Adrenal gland (tissue), 12 donors: ENCODE measurements around the gene MROH7. TPM values are rescaled to one million over a fixed set of nuclear protein-coding genes. Genes with fewer than 3 reads are reported as not detected.

Experiments used
- DNase-seq, 7 donors: peaks; one replicate each; pipeline ENCODE4 v3.0.0-alpha.2; 2019 to 2020
- H3K27ac ChIP-seq, 5 donors: fragments of 200-600 bp; sonication (generic) in 4 of 5; 1 replicate in 3 of 5; 2 replicates in 2 of 5; pipeline versions ENCODE4 v1.5.1 to v1.8.0; 2016 to 2020; ENCODE audit warnings: mild to moderate bottlenecking in 1 of 5
- H3K27me3 ChIP-seq: fragments of 200-600 bp; 2 replicates; pipeline ENCODE4 v1.8.0; 2021
- H3K36me3 ChIP-seq, 2 donors: fragments of 200-600 bp; replicated peaks in 1 of 2; 1 replicate in 1 of 2; 2 replicates in 1 of 2; pipeline versions ENCODE4 v1.5.1 to v1.8.0; 2018 to 2022
- H3K4me1 ChIP-seq, 2 donors: fragments of 200-600 bp; replicated peaks in 1 of 2; 1 replicate in 1 of 2; 2 replicates in 1 of 2; pipeline versions ENCODE4 v1.5.1 to v1.8.0; 2018 to 2021
- H3K4me3 ChIP-seq, 4 donors: fragments of 200-600 bp; sonication (generic) in 3 of 4; one replicate each; pipeline ENCODE4 v1.5.1; 2016 to 2018
- H3K9me3 ChIP-seq, 3 donors: fragments of 200-600 bp; sonication (generic) in 1 of 3; replicated peaks in 1 of 3; 1 replicate in 2 of 3; 2 replicates in 1 of 3; pipeline versions ENCODE4 v1.5.1 to v1.8.0; 2016 to 2021
- CTCF ChIP-seq, 6 experiments: fragments of 450-650 bp in 4 of 6; fragments of 200-600 bp in 2 of 6; sonication (generic) in 1 of 6; IDR thresholded peaks; 1 replicate in 5 of 6; 2 replicates in 1 of 6; pipeline versions ENCODE4 v1.5.1 to v1.8.0; 2016 to 2021; ENCODE audit warnings: antibody characterized with exemption in 6 of 6, mild to moderate bottlenecking in 2 of 6, moderate library complexity in 1 of 6
- POLR2A ChIP-seq, 2 donors: fragments of 450-650 bp; IDR thresholded peaks; one replicate each; pipeline ENCODE4 v1.6.1; 2017; ENCODE audit warnings: antibody characterized with exemption in 2 of 2, mild to moderate bottlenecking in 2 of 2, moderate library complexity in 1 of 2
- WGBS, 4 donors: extraction: QIAGEN DNeasy Blood & Tissue Kit in 2 of 4; methylation state at CpG; one replicate each; pipeline versions ENCODE4 v1.1.5 to v1.1.7; 2013 to 2017; 5-methylcytosine and 5-hydroxymethylcytosine counted together
- intact Hi-C, 2 donors: fragments of 100-400 bp; cut with DNase I; formaldehyde crosslinking; loops; one replicate each; pipeline versions ENCODE4 v1.14.1 to v1.15.0; 2022 to 2023
- polyA plus RNA-seq, 3 donors: library from polyadenylated mRNA; stranded (reverse); fragments of 200-250 nt in 2 of 3; fragments of 350-450 nt in 1 of 3; fragmentation: Illumina TruSeq in 1 of 3; extraction: RNeasy Lipid Tissue Mini Kit (QIAGEN cat#74804) in 1 of 3; gene quantifications; one replicate each; pipeline ENCODE4 v1.2.3, GENCODE V29; 2013 to 2014
- total RNA-seq, 9 donors: library from RNA; depleted of rRNA in 4 of 9; stranded (reverse); fragments of >200 nt in 4 of 9; fragments of 120-200 nt in 1 of 9; fragmentation: NEBNext Ultra II Directional in 1 of 9; extraction: Animal tissue kit (Norgen Biotek cat#: 25700) in 1 of 9; gene quantifications; one replicate each; pipeline versions ENCODE4 v1.1.0 to v1.2.4, GENCODE V29; 2013 to 2023
- donor health status: healthy with polysubstance abuse.
- donor health status: Bipolar disorder and iron deficiency.
- donor health status: DM: yes; HTN: yes; CAD: no.
- donor health status: DM: no; HTN: no; CAD: no.
- donor health status: DM: no; HTN: no; CAD: no.
- donor health status: DM: yes; HTN: yes; CAD: no.

The MROH7 gene
- total and polyA plus RNA-seq, 12 donors: 0.62 to 13.0 (median 2.1) TPM

- Histone ChIP-seq H3K36me3 (peaks cover 0 to 45% of the 10 kb centered on the region in 2 donors), H3K4me3 (no peak overlapping the region), H3K9me3 (no peaks in the 10 kb centered on the region), H3K27me3 (no peaks in the 10 kb centered on the region), H3K4me1 (no peaks in the 10 kb centered on the region), H3K27ac (no peak overlapping the region)
- no peak for DNase-seq
- TF ChIP-seq POLR2A (IDR thresholded peaks at IDR 0.05) (no peak), CTCF (IDR thresholded peaks at IDR 0.05) (no peak)
- intact Hi-C loops: no loop called here
Observed at GRCh38 chr1:54723985-54724384, 82.4 kb downstream of the MROH7 start.

GRCh38 chr1:54724771-54725170 is 83.2 kb downstream of the MROH7 start:
- H3K4me1 ChIP-seq: no peaks in the 10 kb centered on the region
- peaks cover 0 to 45% of the 10 kb centered on the region in 2 donors for H3K36me3 ChIP-seq
- no peak overlapping the region for H3K4me3 ChIP-seq
- TF ChIP-seq POLR2A (IDR thresholded peaks at IDR 0.05): no peak
- no peak for TF ChIP-seq CTCF (IDR thresholded peaks at IDR 0.05)
- no peak overlapping the region for H3K27ac ChIP-seq
- DNase-seq: no peak
- 96 to 100% (median 100%) methylated on average over 1 of the region's 1 CpG for WGBS, 4 donors
- no peaks in the 10 kb centered on the region for H3K9me3 ChIP-seq
- intact Hi-C loops: no loop called here
- H3K27me3 ChIP-seq: no peaks in the 10 kb centered on the region

GRCh38 chr1:54728027-54728426 is 86.4 kb downstream of the MROH7 start:
- H3K4me1 ChIP-seq: no peaks in the 10 kb centered on the region
- H3K27me3 ChIP-seq: no peaks in the 10 kb centered on the region
- 67 to 91% (median 83%) methylated on average over 3 of the region's 3 CpGs for whole genome bisulfite sequencing, 4 donors
- DNase-seq: no peak
- no peaks in the 10 kb centered on the region for H3K9me3 ChIP-seq
- peaks cover 0 to 51% of the 10 kb centered on the region in 2 donors for H3K36me3 ChIP-seq
- no peak overlapping the region for H3K27ac ChIP-seq
- H3K4me3 ChIP-seq: no peak overlapping the region
- TF ChIP-seq POLR2A (IDR thresholded peaks at IDR 0.05) (no peak), CTCF (IDR thresholded peaks at IDR 0.05) (no peak)
- intact Hi-C loops: no loop called here

- peaks cover 0 to 89% of the 10 kb centered on the region in 2 donors for H3K36me3 ChIP-seq
- H3K27ac ChIP-seq: no peak overlapping the region
- TF ChIP-seq CTCF (IDR thresholded peaks at IDR 0.05) (no peak), POLR2A (IDR thresholded peaks at IDR 0.05) (no peak)
- H3K4me1 ChIP-seq: no peaks in the 10 kb centered on the region
- no peak for DNase-seq
- intact Hi-C loops: no loop called here
- H3K27me3 ChIP-seq: no peaks in the 10 kb centered on the region
- H3K9me3 ChIP-seq: no peaks in the 10 kb centered on the region
- WGBS, 4 donors: 94 to 95% (median 95%) methylated on average over 5 of the region's 5 CpGs
- H3K4me3 ChIP-seq: no peak overlapping the region
Observed at GRCh38 chr1:54736685-54737084, 95.1 kb downstream of the MROH7 start.
